ENCODE results near the gene RPA1. TPM values are rescaled to one million over a fixed set of nuclear protein-coding genes. Genes with fewer than 3 reads are reported as not detected.

RPA1 gene
- total RNA-seq, 1 experiment from 2014 or later, result 198 TPM

DNA sequence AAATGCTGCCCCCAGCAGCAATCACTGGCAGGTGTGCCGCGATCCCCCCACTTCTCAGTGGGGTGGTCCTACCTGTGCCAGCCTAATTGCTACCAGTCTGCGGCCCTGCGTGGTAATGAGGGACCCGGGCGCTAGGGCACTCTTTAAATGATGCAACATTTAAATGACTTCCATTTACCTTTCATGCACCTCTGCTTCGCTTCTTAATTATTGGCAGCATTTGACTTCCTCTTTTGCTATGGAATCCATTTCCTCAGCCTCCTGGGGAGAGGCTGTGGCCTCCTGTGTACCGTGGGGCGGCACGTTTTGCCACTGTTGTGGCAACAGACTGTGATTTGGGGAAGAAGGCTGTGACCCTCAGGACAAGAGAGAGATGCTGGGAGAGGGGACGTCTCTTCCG lies 86.1 kb downstream of the RPA1 start:
- TF ChIP-seq ZFX (IDR thresholded peaks at IDR 0.05) (no peak), ELF1 (IDR thresholded peaks at IDR 0.05; ENCODE audit: borderline replicate concordance, low read depth) (no peak), ZNF274 (IDR thresholded peaks at IDR 0.05; ENCODE audit: low read depth, low read length) (no peak), SIN3A (IDR thresholded peaks at IDR 0.05; ENCODE audit: low read depth) (no peak), SP1 (IDR thresholded peaks at IDR 0.05; ENCODE audit: low read depth) (no peak), YY1 (IDR thresholded peaks at IDR 0.05; ENCODE audit: extremely low read depth, insufficient replicate concordance, low read depth, low read length) (no peak), RAD21 (IDR thresholded peaks at IDR 0.05; ENCODE audit: low read depth) (no peak), POLR2A (IDR thresholded peaks at IDR 0.05; ENCODE audit: borderline replicate concordance, extremely low read depth, insufficient read depth, insufficient read length) (no peak)
- TF ChIP-seq, protein P1, sequence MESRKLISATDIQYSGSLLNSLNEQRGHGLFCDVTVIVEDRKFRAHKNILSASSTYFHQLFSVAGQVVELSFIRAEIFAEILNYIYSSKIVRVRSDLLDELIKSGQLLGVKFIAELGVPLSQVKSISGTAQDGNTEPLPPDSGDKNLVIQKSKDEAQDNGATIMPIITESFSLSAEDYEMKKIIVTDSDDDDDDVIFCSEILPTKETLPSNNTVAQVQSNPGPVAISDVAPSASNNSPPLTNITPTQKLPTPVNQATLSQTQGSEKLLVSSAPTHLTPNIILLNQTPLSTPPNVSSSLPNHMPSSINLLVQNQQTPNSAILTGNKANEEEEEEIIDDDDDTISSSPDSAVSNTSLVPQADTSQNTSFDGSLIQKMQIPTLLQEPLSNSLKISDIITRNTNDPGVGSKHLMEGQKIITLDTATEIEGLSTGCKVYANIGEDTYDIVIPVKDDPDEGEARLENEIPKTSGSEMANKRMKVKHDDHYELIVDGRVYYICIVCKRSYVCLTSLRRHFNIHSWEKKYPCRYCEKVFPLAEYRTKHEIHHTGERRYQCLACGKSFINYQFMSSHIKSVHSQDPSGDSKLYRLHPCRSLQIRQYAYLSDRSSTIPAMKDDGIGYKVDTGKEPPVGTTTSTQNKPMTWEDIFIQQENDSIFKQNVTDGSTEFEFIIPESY (IDR thresholded peaks at IDR 0.05; ENCODE audit: extremely low read depth, insufficient replicate concordance, low read length), result no peak
- TF ChIP-seq, protein P2, sequence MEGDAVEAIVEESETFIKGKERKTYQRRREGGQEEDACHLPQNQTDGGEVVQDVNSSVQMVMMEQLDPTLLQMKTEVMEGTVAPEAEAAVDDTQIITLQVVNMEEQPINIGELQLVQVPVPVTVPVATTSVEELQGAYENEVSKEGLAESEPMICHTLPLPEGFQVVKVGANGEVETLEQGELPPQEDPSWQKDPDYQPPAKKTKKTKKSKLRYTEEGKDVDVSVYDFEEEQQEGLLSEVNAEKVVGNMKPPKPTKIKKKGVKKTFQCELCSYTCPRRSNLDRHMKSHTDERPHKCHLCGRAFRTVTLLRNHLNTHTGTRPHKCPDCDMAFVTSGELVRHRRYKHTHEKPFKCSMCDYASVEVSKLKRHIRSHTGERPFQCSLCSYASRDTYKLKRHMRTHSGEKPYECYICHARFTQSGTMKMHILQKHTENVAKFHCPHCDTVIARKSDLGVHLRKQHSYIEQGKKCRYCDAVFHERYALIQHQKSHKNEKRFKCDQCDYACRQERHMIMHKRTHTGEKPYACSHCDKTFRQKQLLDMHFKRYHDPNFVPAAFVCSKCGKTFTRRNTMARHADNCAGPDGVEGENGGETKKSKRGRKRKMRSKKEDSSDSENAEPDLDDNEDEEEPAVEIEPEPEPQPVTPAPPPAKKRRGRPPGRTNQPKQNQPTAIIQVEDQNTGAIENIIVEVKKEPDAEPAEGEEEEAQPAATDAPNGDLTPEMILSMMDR (IDR thresholded peaks at IDR 0.05 in 2 of 3, conservative IDR thresholded peaks at IDR 0.05 in 1 of 3; ENCODE audit: borderline replicate concordance in 1 of 3, insufficient read depth in 1 of 3, low read depth in 2 of 3, low read length in 2 of 3), result no peak
- TF ChIP-seq, protein P3, sequence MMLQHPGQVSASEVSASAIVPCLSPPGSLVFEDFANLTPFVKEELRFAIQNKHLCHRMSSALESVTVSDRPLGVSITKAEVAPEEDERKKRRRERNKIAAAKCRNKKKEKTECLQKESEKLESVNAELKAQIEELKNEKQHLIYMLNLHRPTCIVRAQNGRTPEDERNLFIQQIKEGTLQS (IDR thresholded peaks at IDR 0.05), result no peak
- H3K9ac ChIP-seq (ENCODE audit: low read length), result no peak overlapping the region
- H2AFZ ChIP-seq (ENCODE audit: low read depth, low read length, poor library complexity, severe bottlenecking), result no peak overlapping the region
- H3K27me3 ChIP-seq (ENCODE audit: insufficient read depth, low read length), result peaks cover 10% of the 10 kb centered on the region; the same call in 1 of the 2 replicates
- ChIA-PET POLR2A (no interaction called here), RAD21 (ENCODE audit: low non-redundant PET in 1 of 2, low total read pairs in 2 of 2, uncharacterized antibody in 2 of 2, unreplicated experiment in 2 of 2) (no interaction called here), CTCF (no interaction called here)
- DNase-seq (ENCODE audit: low read depth, low spot score) (no peak), ATAC-seq (no peak)
- no peak overlapping the region for H3K27ac ChIP-seq (ENCODE audit: low read depth, low read length)
- H3K4me2 ChIP-seq (ENCODE audit: low read length), result no peak overlapping the region
- intact Hi-C loops (cut with micrococcal nuclease), result no loop called here
- no peaks in the 10 kb centered on the region for H3K9me2 ChIP-seq (ENCODE audit: insufficient read depth)
- no peaks in the 10 kb centered on the region for H3K4me1 ChIP-seq (ENCODE audit: control insufficient read depth in 1 of 2, insufficient read depth in 2 of 2, low read length in 2 of 2)
- no peaks in the 10 kb centered on the region for H3K9me3 ChIP-seq (ENCODE audit: control insufficient read depth in 1 of 2, insufficient read depth in 1 of 2, low read depth in 1 of 2, low read length in 2 of 2)
- H3K36me3 ChIP-seq (ENCODE audit: control insufficient read depth in 1 of 2, insufficient read depth in 2 of 2, low read length in 2 of 2), result no peaks in the 10 kb centered on the region
- no TSS peak for BruUV-seq (replicated peaks)
- H3K79me2 ChIP-seq (ENCODE audit: insufficient read depth, low read length), result no peaks in the 10 kb centered on the region
- no peak overlapping the region for H3K4me3 ChIP-seq (replicated peaks in 1 of 2; ENCODE audit: low read depth in 1 of 2, low read length in 2 of 2)
- no peaks in the 10 kb centered on the region for H4K20me1 ChIP-seq (ENCODE audit: insufficient read depth)
